GM21576 (cell line): ENCODE results near the gene PPM1D.
A peak's percentile ranks its signal among the peaks of the same experiment; 100 is the strongest.
"Not testable (repeated sequence)": the region's sequence is repeated elsewhere in the genome, so short reads cannot be mapped to it uniquely, and the experiment has no call there.

Source experiments
- ATAC-seq: cut with Tn5 transposase; IDR thresholded peaks from one replicate; pipeline ENCODE4 v1.9.1; 2021; ENCODE audit warnings: mild to moderate bottlenecking, moderate library complexity; ENCODE audit not compliant: unreplicated experiment

Gene PPM1D

GRCh38 chr17:60593441-60594036, 6.5 kb upstream of the PPM1D start:
- not testable (repeated sequence) for ATAC-seq

GRCh38 chr17:60594170-60594569, 5.8 kb upstream of the PPM1D start:
- ATAC-seq = not testable (repeated sequence)

- ATAC-seq = no peak
Observed at GRCh38 chr17:60594734-60595133, 5.3 kb upstream of the PPM1D start.

DNA sequence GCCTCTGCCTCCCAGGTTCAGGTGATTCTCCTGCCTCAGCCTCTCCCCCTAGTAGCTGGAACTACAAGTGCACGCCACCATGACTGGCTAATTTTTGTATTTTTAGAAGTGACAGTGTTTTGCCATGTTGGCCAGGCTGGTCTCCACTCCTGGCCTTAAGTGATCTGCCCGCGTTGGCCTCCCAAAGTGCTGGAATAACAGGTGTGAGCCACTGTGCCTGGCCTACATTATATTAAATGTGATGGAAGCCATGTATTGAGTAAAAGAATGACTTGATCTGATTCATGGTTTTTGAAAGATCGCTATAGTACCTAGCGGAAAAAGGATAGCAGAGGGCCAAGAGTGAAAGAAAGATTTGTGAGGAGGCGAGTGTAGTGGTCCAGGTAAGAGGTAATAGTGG, 2.7 kb upstream of the PPM1D start:
- no peak for ATAC-seq

DNA sequence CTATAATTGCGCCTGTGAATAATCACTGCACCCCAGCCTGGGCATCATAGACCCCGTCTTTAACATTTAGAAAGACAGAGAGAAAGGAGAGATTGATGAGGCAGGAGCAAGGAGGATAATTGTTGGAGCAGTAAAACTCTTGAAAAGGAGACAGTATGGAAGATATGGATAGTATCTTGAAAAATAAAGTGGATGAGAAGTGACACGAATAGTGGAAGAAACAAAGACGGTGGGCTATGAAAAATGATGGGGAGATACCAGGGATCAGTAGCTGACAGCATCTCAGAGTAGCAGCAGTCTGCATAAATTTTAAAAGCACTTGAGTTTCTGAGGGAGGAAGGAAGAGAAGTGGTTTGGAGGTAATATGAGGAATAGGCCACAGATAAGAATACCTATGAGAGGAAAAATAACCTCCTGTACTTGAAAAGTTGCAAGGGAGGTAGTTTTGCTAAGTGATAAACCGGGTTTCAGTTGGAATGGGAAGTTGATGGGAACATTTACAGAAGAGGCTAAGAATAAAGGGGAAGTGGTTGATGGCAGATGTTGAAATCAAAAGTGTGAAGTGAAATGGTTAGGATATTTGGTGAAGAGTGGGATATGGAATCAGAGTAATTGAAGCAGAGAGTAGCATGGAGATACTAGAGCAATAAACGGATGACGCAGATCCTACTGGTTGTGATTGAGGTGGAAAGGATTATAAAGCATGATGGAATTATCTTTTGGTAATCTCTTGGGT, 1.8 kb upstream of the PPM1D start:
- ATAC-seq = no peak

DNA sequence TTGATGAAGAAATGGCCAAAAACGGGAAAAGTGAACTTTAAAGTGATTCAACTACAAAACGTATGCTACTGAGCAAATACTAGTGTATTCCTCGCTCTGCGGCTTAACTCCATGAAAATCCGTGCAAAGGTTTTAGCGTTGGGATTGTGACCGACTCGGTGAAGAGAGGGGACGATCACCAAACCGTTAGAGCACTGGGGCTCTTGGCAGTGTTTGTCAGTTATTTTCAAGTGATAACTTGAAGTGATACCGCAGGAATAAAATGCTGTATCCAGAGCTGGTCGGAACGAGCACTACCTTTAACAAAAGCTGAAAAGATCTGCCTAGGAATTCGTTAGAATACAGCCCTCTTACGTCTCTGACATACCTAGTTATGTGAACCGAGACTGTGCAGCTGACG, 773 bp upstream of the PPM1D start:
- no peak for ATAC-seq

DNA sequence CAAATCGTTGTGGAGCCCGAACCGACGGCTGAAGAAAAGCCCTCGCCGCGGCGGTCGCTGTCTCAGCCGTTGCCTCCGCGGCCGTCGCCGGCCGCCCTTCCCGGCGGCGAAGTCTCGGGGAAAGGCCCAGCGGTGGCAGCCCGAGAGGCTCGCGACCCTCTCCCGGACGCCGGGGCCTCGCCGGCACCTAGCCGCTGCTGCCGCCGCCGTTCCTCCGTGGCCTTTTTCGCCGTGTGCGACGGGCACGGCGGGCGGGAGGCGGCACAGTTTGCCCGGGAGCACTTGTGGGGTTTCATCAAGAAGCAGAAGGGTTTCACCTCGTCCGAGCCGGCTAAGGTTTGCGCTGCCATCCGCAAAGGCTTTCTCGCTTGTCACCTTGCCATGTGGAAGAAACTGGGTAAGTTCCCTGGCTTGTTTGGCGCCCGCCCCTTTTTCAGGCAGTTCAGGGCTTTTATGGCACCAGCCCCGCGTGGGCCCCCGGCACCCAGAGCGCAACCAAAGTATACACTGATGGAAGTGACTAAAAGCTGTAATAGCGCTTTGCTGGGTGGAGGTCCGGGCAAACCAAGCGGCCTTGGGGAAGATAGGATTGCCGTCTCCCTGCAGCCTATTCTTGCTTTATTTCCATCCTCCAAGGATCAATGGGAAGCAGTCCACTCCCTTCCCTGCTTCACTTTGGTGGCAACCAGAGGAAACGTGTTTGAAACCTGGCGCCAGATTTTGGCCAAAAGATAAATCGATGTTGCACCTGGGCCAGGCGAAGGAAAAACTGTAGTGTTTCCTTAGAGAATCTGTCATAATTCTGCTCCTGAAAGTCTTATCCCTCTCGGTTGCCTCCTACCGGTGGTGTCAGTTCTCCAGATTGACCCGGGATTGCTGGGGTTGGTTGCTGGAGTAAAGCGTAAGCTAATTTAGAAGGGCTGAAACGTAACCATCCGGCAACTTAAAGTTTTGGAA, 775 bp downstream of the PPM1D start:
- peak; percentile 18 for ATAC-seq

- ATAC-seq = no peak
Observed at GRCh38 chr17:60601447-60602384, 1.7 kb downstream of the PPM1D start.

GRCh38 chr17:60602385-60602742, 2.4 kb downstream of the PPM1D start:
- ATAC-seq = no peak

GRCh38 chr17:60602871-60603270, 2.9 kb downstream of the PPM1D start:
- no peak for ATAC-seq

- ATAC-seq = not testable (repeated sequence)
Observed at GRCh38 chr17:60603477-60603876, 3.5 kb downstream of the PPM1D start.

GRCh38 chr17:60604686-60605334, 4.8 kb downstream of the PPM1D start:
- no peak for ATAC-seq

GRCh38 chr17:60606036-60606435, 6.0 kb downstream of the PPM1D start:
- no peak for ATAC-seq

DNA sequence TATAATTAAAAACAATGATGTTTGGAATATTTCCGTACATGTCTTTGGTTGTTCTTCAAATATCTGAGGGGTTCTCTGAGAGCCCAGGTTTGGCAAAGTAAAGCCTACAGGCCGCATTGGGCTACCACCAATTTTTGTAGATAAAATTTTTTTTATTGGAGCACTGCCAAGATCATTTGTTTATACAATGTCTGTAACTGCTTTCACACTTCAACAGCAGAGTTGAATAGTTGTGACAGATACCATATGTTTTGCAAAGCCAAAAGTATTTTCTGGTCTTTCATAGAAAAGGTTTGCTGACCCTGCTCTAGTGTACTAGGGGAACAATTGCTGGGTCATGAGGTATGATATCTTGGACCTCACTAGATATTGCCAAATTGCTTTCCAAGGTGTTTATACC, 10.5 kb downstream of the PPM1D start:
- ATAC-seq = no peak

- not testable (repeated sequence) for ATAC-seq
Observed at GRCh38 chr17:60611321-60611720, 11.3 kb downstream of the PPM1D start.

- no peak for ATAC-seq
Observed at GRCh38 chr17:60613325-60613724, 13.3 kb downstream of the PPM1D start.

- ATAC-seq = not testable (repeated sequence)
Observed at GRCh38 chr17:60613796-60614195, 13.8 kb downstream of the PPM1D start.

GRCh38 chr17:60614247-60614646, 14.3 kb downstream of the PPM1D start:
- not testable (repeated sequence) for ATAC-seq

DNA sequence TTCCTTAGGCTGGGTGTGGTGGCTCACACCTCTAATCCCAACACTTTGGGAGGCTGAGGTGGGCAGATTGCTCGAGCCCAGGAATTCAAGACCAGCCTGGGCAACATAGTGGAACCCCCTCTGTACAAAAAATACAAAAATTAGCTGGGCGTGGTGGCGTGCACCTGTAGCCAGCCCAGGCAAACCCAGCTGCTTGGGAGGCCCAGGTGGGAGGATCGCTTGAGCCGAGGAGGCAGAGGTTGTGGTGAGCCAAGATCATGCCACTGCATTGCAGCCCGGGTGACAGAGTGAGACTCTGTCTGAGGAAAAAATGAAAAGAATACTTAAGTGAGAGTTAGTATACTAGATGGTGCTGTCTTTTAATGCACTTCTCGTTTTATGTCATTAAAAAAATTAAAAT, 15.1 kb downstream of the PPM1D start:
- ATAC-seq = no peak

DNA sequence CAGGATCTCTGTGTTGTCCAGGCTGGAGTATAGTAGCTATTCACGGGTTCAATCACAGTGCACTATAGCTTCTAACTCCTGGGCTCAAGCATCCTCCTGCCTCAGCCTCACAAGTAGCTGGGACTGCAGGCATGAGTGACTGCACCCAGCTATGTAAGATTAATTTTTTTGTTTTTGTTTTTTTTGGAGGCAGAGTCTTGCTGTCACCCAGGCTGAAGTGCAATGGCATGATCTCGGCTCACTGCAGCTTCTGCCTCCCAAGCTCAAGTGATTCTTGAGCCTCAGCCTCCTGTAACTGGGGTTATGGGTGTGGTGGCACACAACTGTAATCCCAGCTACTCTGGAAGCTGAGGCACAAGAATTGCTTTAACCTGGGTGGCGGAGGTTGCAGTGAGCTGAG, 15.8 kb downstream of the PPM1D start:
- no peak for ATAC-seq
